Pancreas (tissue), 10 donors: Measurements from ENCODE around the gene ERBB4. TPM values are rescaled to one million over a fixed set of nuclear protein-coding genes. Genes with fewer than 3 reads are reported as not detected.

Experiments
- ATAC-seq, 4 donors: fragments of 200-7000 bp; cut with Tn5 transposase; one replicate each; pipeline versions ENCODE4 v1.8.0 to v1.9.1; 2020; ENCODE audit warnings: mild to moderate bottlenecking in 4 of 4, moderate library complexity in 4 of 4
- DNase-seq, 6 donors: peaks; one replicate each; pipeline ENCODE4 v3.0.0-alpha.2; 2020
- FAIRE-seq: peaks from 2 replicates; lab custom pipeline; 2012; peaks lifted over from hg19 to GRCh38; lab: Jason Lieb, UNC
- H3K27ac ChIP-seq, 4 donors: fragments of 200-600 bp; sonication (generic); 1 replicate in 3 of 4; 2 replicates in 1 of 4; pipeline versions ENCODE4 v1.5.0 to v1.8.0; 2020
- H3K27me3 ChIP-seq, 4 donors: fragments of 200-600 bp; one replicate each; pipeline ENCODE4 v1.8.0; 2021
- H3K36me3 ChIP-seq, 3 donors: fragments of 200-600 bp; sonication (generic) in 1 of 3; one replicate each; pipeline versions ENCODE4 v1.5.0 to v1.8.0; 2020 to 2021
- H3K4me1 ChIP-seq, 3 donors: fragments of 200-600 bp; one replicate each; pipeline ENCODE4 v1.8.0; 2021
- H3K4me3 ChIP-seq, 4 donors: fragments of 200-600 bp; sonication (generic) in 2 of 4; one replicate each; pipeline versions ENCODE4 v1.5.0 to v1.8.0; 2020 to 2021
- H3K9me3 ChIP-seq, 4 donors: fragments of 200-600 bp; one replicate each; pipeline ENCODE4 v1.8.0; 2021
- WGBS, 2 donors: extraction: QIAGEN DNeasy Blood & Tissue Kit; methylation state at CpG; one replicate each; pipeline ENCODE4 v1.1.7; 2013; 5-methylcytosine and 5-hydroxymethylcytosine counted together
- intact Hi-C, 3 donors: fragments of 100-400 bp; cut with DNase I; formaldehyde crosslinking; loops; one replicate each; pipeline versions ENCODE4 v1.11.1 to v1.14.2; 2022
- polyA plus RNA-seq, 2 donors: library from polyadenylated mRNA; stranded (reverse); fragments of 200-250 nt; gene quantifications; one replicate each; pipeline ENCODE4 v1.2.3, GENCODE V29; 2013
- total RNA-seq, 6 donors: library from RNA; stranded (reverse); fragmentation: NEBNext Ultra II Directional in 4 of 6; extraction: Animal tissue kit (Norgen Biotek cat#: 25700) in 4 of 6; gene quantifications; one replicate each; pipeline versions ENCODE4 v1.2.1 to v1.2.4, GENCODE V29; 2021 to 2023
- TF ChIP-seq, protein P1 (sequence below), 4 donors: fragments of 200-600 bp; sonication (generic) in 3 of 4; IDR thresholded peaks; one replicate each; pipeline versions ENCODE4 v1.5.0 to v1.8.0; 2021; ENCODE audit warnings: antibody characterized with exemption in 4 of 4
- donor health status: healthy with polysubstance abuse.
- donor health status: DM: no; HTN: no; CAD: no; lungs with moderate emphysema.
- donor health status: DM: no; HTN: no; CAD: no.
- donor health status: control.
- donor health status: control.
- donor health status: Bipolar disorder and iron deficiency.
- donor health status: DM: yes; HTN: yes; CAD: no.
- donor health status: DM: no; HTN: no; CAD: no.
- donor health status: DM: no; HTN: no; CAD: no.
- donor health status: DM: yes; HTN: yes; CAD: no.

ERBB4 gene
- total and polyA plus RNA-seq, 8 donors = 0.30 to 5.0 (median 3.3) TPM

DNA sequence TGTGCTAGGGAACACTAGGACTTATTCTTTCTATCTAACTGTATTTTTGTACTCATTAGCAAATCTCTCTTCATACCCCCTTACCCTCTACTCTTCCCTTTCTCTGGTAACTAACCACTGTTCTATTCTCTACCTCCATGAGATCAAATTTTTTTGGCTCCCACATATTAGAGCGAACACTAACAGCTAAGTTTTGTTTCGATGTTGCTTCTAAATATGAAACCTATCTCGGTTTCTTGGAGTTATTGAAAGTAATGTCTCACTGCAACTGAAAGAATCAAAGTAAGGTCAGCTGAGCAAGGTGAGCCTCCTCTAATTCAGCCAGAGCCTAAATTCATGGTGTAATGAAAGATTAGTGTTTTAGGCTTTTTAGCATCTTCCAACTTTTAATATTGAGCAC, 1024.6 kb downstream of the ERBB4 start:
- Histone ChIP-seq H3K9me3 (no peaks in the 10 kb centered on the region), H3K4me3 (no peak overlapping the region), H3K27me3 (no peaks in the 10 kb centered on the region), H3K36me3 (no peaks in the 10 kb centered on the region), H3K27ac (no peak overlapping the region), H3K4me1 (no peaks in the 10 kb centered on the region)
- DNase-seq = no peak
- intact Hi-C loops = no loop called here
- ATAC-seq = no peak
- TF ChIP-seq, protein P1, sequence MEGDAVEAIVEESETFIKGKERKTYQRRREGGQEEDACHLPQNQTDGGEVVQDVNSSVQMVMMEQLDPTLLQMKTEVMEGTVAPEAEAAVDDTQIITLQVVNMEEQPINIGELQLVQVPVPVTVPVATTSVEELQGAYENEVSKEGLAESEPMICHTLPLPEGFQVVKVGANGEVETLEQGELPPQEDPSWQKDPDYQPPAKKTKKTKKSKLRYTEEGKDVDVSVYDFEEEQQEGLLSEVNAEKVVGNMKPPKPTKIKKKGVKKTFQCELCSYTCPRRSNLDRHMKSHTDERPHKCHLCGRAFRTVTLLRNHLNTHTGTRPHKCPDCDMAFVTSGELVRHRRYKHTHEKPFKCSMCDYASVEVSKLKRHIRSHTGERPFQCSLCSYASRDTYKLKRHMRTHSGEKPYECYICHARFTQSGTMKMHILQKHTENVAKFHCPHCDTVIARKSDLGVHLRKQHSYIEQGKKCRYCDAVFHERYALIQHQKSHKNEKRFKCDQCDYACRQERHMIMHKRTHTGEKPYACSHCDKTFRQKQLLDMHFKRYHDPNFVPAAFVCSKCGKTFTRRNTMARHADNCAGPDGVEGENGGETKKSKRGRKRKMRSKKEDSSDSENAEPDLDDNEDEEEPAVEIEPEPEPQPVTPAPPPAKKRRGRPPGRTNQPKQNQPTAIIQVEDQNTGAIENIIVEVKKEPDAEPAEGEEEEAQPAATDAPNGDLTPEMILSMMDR (IDR thresholded peaks at IDR 0.05) = no peak
- 82 to 92% methylated on average over 3 of the region's 3 CpGs for WGBS, 2 donors
- no peak for FAIRE-seq

DNA sequence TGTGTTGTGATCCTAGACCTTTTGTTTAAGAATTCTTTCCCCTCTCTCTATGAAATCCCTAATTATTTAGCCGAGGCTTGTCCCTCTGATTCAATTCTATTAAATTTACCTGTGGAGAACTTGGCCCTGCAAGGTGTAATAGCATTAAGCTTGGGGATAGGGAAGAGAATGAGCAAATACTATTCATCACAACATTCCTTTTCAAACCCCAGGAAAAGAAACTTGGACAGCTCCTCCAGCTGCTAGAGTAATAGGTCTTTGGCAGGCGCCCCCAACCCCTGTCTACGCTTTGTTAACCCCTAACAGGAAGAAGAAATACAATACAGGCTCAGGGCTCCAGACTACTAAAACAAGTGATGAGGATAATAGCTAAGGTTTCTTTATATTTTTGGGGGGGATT, 1025.2 kb downstream of the ERBB4 start:
- no peak for FAIRE-seq
- intact Hi-C loops = no loop called here
- Histone ChIP-seq H3K9me3 (no peaks in the 10 kb centered on the region), H3K4me3 (no peak overlapping the region), H3K36me3 (no peaks in the 10 kb centered on the region), H3K27me3 (no peaks in the 10 kb centered on the region), H3K4me1 (no peaks in the 10 kb centered on the region), H3K27ac (no peak overlapping the region)
- TF ChIP-seq, protein P1 (IDR thresholded peaks at IDR 0.05) = no peak
- ATAC-seq = no peak
- WGBS, 2 donors = 66 to 72% methylated on average over 3 of the region's 3 CpGs
- no peak for DNase-seq

DNA sequence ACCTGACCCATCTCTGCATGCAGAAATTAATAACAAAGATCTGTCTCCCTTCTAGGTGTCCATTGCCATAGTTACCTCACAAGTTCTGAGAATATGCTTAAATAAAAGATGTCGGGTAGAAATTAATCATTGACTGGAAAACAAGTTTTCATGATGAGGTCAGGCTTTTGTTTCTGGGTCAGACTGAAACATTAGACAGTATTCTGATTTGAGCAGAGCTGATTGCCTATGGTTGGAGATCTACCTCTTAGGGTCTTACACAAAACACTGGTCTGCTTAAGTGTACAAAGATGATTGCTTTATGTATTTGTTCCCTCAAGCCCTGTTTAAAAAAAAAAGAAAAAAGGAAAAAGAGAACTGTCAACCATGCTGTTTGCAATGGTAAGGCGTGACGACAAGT, 1025.8 kb downstream of the ERBB4 start:
- no peak for FAIRE-seq
- no peak for DNase-seq
- H3K4me3 ChIP-seq = no peak overlapping the region
- intact Hi-C loops = no loop called here
- no peaks in the 10 kb centered on the region for H3K36me3 ChIP-seq
- TF ChIP-seq, protein P1 (IDR thresholded peaks at IDR 0.05) = no peak
- H3K9me3 ChIP-seq = no peaks in the 10 kb centered on the region
- H3K4me1 ChIP-seq = no peaks in the 10 kb centered on the region
- ATAC-seq = peak in 1 of 4 donors; percentile 33
- 52 to 61% methylated on average over 3 of the region's 3 CpGs for WGBS, 2 donors
- no peaks in the 10 kb centered on the region for H3K27me3 ChIP-seq
- peak overlapping the region in 1 of 4 donors; percentile 27 for H3K27ac ChIP-seq

DNA sequence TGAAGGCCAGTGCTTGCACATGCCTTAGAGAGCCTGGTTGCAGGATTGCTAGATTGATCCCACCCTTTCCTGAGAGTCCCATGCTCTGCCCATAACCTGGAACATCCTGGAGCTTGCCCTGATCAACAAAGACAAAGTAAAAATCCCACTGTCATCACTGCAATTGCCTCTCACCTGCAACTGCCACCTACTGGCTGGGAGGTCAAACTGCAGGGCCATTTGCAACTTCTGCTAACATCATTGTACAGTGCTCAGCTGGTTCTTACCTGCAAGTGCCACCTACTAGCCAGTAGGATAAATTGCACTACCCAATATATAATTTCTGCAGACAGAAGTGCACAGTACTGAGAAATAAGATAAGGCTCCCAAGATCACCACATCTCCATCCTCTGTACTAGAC, 1034.7 kb downstream of the ERBB4 start:
- DNase-seq (no peak), FAIRE-seq (no peak), ATAC-seq (no peak)
- H3K4me1 ChIP-seq = no peaks in the 10 kb centered on the region
- TF ChIP-seq, protein P1 (IDR thresholded peaks at IDR 0.05) = no peak
- no peaks in the 10 kb centered on the region for H3K36me3 ChIP-seq
- no peaks in the 10 kb centered on the region for H3K27me3 ChIP-seq
- intact Hi-C loops = no loop called here
- H3K4me3 ChIP-seq = no peak overlapping the region
- H3K27ac ChIP-seq = no peak overlapping the region
- H3K9me3 ChIP-seq = no peaks in the 10 kb centered on the region

DNA sequence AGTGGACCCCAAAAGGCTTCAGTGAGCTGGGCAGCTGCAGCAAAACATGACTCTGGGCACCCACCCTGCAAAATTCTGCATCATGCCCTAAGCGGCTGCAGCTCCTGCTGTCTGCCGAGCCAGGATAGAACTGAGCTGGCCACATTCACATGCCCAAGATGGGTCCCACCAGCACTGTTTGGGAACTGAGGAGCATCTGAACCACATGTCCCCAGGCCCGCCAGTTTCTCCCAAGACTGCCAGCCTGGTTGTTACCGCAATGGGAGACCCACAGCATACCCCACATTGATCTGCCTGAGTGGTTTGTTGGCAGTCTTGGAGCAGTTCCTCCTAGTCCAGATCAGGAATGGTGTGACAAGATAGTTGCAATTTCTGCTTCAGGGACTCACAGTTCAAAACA, 1035.4 kb downstream of the ERBB4 start:
- FAIRE-seq (no peak), ATAC-seq (no peak), DNase-seq (no peak)
- 89 to 92% methylated on average over 4 of the region's 4 CpGs for WGBS, 2 donors
- Histone ChIP-seq H3K4me3 (no peak overlapping the region), H3K4me1 (no peaks in the 10 kb centered on the region), H3K27ac (no peak overlapping the region), H3K9me3 (no peaks in the 10 kb centered on the region), H3K27me3 (no peaks in the 10 kb centered on the region), H3K36me3 (no peaks in the 10 kb centered on the region)
- intact Hi-C loops = no loop called here
- TF ChIP-seq, protein P1 (IDR thresholded peaks at IDR 0.05) = no peak
